Embryonic facial prominence (tissue), 1 donor: ENCODE data around the gene RPL13.
"Not testable (repeated sequence)": the region's sequence is repeated elsewhere in the genome, so short reads cannot be mapped to it uniquely, and the experiment has no call there.

Source experiments
- DNase-seq: peaks from one replicate; pipeline ENCODE4 v3.0.0-alpha.2; 2016; ENCODE audit errors: extremely low spot score

Gene RPL13

DNA sequence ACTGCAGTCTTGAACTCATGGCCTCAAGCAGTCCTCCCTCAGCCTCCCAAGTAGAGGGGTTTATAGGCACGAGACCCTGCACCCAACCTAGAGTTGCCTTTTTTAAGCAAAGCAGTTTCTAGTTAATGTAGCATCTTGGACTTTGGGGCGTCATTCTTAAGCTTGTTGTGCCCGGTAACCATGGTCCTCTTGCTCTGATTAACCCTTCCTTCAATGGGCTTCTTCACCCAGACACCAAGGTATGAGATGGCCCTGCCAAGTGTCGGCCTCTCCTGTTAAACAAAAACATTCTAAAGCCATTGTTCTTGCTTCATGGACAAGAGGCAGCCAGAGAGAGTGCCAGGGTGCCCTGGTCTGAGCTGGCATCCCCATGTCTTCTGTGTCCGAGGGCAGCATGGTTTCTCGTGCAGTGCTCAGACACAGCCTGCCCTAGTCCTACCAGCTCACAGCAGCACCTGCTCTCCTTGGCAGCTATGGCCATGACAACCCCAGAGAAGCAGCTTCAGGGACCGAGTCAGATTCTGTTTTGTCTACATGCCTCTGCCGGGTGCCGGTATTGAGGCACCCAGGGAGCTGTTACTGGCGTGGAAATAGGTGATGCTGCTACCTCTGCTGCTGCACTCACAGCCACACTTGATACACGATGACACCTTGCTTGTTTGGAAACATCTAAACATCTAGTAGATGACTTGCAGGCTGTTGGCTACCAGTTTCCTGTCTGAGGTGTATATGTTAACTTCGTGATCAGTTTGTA, 3.3 kb downstream of the RPL13 start:
- no peak for DNase-seq

GRCh38 chr16:89564476-89565255, 4.2 kb downstream of the RPL13 start:
- DNase-seq: no peak

DNA sequence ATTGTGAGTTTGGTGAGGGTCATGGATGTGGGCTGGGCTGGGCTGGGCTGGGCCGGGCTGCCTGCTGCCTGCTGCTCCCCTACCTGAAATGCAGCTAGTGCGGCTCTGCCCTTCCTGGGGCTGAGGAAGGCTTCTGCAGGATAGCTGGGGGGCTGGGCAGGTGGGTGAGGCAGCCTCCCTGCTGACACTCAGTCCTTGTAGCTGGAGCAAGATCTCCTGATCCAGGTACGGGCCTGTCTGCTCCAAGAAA, 4.7 kb downstream of the RPL13 start:
- no peak for DNase-seq

- no peak for DNase-seq
Observed at GRCh38 chr16:89565506-89566372, 5.3 kb downstream of the RPL13 start.

GRCh38 chr16:89567656-89568594, 7.4 kb downstream of the RPL13 start:
- DNase-seq: no peak

- no peak for DNase-seq
Observed at GRCh38 chr16:89569506-89570341, 9.2 kb downstream of the RPL13 start.

- no peak for DNase-seq
Observed at GRCh38 chr16:89570342-89570923, 10.0 kb downstream of the RPL13 start.

DNA sequence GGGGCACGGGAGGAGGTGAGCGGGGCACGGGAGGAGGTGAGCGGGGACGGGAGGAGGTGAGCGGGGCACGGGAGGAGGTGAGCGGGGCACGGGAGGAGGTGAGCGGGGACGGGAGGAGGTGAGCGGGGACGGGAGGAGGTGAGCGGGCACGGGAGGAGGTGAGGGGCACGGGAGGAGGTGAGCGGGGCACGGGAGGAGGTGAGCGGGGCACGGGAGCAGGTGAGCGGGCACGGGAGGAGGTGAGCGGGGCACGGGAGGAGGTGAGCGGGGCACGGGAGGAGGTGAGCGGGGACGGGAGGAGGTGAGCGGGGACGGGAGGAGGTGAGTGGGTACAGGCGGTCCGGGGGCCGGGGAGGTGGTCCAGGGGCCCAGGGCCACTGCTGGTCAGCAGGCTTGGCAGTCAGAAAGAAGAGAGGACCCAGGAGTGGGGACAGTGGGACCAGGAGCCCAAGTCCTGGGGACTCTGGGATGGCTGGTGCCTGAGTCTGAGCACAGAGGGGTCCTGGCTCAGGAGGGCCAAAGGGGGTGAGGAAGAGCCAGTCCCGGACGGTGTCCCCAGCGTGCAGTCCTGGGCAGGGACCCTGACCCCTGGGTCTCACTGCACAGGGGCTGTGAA, 10.6 kb downstream of the RPL13 start:
- DNase-seq: not testable (repeated sequence)

DNA sequence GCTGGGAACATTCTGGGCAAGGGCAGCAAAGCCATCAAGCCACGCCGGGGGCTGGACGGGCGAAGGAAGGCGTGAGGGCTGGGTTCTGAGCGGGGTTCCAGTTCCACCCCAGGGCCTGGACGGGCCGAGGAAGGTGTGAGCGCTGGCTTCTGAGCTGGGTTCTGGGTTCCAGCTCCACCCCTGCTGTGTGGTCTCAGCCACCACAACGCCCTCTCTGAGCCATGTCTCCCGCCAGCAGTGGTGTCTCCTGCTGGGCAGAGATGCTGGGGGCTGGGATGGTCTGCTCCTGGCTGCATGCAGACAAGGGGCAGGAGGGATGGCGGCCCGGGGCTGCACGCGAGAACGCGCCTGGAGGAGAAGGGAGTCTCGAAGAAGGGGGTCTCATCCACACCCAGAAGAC, 11.2 kb downstream of the RPL13 start:
- DNase-seq: no peak

- DNase-seq: no peak
Observed at GRCh38 chr16:89572073-89572484, 11.6 kb downstream of the RPL13 start.

DNA sequence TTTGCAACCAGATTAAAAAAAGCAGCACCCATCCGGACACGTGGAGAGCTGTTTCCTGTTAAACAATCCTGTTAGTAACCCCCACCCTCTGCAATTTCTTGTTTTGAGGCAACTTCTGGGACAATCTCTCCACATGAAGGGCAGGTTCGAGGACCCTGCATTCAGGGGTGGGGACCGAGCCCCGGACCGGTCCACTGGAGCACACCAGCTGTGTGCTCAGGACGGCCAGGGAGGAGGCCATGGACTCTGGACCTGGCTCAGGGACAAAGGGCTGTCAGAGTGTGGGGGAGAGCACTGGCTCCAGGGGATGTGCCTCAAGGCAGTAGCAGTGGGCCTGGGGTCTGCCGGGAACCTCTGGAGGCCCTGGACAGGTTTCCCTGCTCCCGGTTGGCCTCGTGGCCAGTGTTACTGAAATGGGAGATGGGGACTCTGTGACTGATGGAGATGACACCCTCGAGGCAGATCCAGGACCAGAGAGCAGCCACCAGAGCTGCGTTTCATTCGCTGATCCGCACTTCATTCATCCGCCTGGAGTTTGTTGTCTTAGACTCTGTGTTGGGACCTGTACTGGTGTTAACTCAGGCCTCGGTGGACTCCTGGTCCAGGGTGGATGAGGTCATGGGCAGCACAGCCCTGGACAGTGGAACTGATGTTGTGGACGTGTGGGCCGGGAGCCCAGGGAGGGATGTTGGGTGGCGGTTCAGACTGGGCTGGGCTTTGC, 12.2 kb downstream of the RPL13 start:
- no peak for DNase-seq

DNA sequence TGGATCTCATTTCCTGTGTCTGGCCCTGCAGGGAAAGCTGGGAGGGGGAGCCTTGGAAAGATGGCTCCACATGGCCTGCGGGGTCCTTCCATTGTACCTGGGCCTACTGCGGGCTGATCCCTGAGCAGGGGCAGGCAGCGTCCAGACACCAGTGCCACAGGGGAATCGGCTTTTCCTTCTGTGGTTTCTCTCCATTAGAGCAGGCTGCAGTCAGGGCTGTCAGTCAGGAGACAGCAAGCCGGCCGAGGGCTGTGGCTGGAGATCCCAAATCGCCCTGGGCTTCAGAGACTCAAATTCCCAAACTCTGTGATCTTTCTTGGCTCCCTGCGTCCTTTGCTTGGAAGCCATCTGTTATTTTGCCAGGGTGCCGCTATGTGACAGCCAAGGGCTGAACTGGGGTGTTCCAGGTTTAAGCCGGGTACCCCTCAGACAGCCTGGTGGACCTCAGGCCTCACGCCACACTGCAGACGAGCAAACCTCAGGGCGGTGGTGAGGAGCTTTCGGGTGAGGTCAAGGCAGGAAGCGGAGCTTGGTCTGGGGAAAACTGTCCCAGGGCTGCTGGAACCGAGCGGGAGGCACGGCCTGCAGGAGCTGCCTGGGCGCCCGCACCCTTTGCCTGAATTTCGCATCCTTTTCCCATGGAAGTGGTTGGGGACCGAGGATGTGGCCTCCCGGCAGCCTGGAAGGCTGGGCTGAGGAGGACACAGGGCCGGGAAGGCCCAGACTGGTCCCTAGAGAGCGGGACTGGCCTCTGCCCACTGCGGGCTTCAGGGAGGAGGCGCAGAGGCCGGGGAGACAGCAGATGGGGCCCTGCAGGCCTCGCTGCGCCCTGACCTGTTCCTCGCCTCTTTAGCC, 13.6 kb downstream of the RPL13 start:
- DNase-seq: no peak

DNA sequence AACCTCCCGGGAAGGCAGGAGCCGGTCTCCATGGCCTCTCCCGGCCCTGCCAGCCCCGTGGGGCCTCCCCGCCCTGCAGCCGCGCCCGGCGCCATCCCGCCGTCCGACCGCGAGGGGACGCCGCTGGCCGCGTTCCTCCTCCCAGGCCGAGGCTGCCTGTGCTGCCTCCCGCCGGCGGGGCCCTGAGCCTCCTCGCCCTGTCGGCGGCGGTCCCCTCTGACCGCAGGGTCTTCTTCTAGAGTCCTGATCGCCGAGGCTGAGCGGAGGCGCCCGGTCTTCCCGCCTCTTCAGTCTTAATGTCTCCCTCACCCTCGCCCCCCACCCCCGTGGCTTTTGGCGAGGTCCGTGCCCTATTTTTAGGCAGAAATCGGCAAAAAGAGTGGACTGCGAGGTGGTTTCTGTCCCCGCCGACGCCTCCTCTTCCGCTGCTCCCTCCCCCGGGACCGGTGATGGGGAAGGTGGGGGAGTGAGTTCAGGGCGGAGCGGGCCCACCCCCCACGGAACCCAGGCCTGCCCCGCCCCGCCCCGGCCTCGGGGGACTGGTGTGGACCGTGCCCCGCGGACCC, 14.3 kb downstream of the RPL13 start:
- DNase-seq: no peak

DNA sequence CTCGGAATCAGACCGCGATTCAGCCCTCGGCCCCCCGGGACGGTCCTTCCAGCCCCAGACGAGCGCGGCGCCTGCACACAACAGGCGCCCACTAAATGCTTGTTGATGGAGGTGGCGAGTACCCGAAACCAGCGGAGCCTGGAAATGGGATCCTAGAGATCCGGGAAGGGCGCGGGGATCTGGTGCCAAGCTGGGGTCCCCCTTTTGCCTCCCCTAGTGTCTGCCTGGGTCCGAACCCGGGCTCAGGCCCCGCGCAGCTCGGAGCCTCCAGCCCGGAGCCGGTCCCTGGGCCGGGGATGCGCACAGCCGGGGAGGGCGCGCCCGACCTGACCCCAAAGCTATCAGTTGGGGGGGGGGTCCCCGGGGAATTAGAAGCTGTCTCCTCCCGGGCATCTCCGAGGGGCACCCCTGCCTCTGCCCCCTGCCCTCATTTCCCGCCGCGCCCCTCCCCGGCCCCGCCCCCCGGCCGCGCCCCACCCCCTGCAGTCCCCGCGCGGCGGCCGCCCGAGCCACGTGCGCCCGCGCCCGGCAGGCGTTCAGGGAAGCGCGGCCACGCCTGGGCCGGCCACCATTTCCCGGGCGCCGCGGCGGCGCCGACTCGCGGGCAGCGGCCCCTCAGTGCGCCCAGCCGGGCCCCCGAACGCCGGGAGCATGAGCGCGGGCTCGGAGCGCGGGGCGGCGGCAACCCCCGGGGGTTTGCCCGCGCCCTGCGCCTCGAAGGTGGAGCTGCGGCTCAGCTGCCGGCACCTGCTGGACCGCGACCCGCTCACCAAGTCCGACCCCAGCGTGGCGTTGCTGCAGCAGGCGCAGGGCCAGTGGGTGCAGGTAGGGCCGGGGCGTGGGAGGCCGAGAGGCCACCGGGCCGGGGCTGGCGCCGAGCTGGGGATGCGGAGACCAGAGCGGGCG, 15.0 kb downstream of the RPL13 start, which contains the start of gene CPNE7:
Gene CPNE7, plus strand, starts transcription at position 512 of the 906 bp plus-strand sequence. Its CDS starts 140 bp downstream, at position 652.
- DNase-seq: no peak

DNA sequence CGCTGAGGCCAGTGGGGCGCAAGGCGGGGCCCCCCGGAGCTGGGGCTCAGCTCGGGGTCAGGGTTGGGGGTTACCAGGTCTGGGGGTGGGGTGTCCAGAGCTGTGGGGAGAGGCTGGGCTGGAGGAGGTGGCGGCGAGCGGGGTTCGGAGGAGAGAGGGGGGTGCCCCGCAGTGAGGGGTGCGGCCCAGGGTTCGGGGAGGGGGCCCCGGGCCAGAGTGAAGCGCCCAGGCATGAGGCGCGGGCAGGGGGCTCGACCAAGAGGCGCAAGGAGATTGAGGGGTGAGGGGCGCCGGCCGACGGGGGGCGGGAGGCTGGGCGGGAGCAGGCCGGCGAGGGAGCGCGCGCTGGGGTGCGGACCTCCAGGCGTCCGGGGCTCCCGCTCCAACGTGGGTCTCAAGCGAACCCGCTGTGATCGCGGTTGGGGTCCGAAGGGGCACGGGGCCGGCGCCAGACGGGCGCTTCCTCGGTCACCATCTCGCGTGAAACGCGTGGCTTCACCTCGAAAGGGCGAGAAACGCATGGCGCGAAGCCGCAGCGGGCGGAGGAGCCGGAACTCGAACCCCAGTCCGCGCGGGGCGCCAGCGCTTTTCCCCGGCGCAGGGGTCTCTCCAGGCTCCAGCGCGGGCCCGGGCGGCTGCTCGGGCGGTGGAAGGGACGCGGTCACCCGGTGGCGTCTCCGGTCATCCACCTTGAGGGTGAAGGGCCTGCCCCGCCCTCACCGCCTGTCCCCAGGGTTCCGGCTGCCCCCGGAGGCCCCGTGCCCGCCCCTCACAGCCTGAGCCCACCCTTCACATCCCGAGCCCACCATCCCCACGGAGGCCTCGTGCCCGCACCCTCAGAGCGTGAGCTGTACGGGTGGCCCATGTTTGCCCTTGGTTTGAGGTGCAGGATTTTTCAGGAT, 15.9 kb downstream of the RPL13 start:
- DNase-seq: no peak
